Hepatocyte (in vitro differentiated cells): ENCODE results near the gene MRPS15.

Experiments
- EZH2 ChIP-seq: fragments of 200-600 bp; sonication (generic); IDR thresholded peaks from 2 replicates; pipeline ENCODE4 v1.6.1; 2016; ENCODE audit warnings: antibody characterized with exemption, mild to moderate bottlenecking, borderline replicate concordance
- EZH2phosphoT487 ChIP-seq: fragments of 200-600 bp; sonication (generic); IDR thresholded peaks from one replicate; pipeline ENCODE4 v1.6.1; 2018; ENCODE audit warnings: antibody characterized with exemption, mild to moderate bottlenecking, low read depth, moderate library complexity; ENCODE audit not compliant: unreplicated experiment, severe bottlenecking
- TF ChIP-seq, protein P1 (sequence below): fragments of 200-600 bp; sonication (generic); IDR thresholded peaks from 2 replicates; pipeline ENCODE4 v1.5.1; 2016; ENCODE audit warnings: antibody characterized with exemption, mild to moderate bottlenecking; ENCODE audit not compliant: poor library complexity

DNA sequence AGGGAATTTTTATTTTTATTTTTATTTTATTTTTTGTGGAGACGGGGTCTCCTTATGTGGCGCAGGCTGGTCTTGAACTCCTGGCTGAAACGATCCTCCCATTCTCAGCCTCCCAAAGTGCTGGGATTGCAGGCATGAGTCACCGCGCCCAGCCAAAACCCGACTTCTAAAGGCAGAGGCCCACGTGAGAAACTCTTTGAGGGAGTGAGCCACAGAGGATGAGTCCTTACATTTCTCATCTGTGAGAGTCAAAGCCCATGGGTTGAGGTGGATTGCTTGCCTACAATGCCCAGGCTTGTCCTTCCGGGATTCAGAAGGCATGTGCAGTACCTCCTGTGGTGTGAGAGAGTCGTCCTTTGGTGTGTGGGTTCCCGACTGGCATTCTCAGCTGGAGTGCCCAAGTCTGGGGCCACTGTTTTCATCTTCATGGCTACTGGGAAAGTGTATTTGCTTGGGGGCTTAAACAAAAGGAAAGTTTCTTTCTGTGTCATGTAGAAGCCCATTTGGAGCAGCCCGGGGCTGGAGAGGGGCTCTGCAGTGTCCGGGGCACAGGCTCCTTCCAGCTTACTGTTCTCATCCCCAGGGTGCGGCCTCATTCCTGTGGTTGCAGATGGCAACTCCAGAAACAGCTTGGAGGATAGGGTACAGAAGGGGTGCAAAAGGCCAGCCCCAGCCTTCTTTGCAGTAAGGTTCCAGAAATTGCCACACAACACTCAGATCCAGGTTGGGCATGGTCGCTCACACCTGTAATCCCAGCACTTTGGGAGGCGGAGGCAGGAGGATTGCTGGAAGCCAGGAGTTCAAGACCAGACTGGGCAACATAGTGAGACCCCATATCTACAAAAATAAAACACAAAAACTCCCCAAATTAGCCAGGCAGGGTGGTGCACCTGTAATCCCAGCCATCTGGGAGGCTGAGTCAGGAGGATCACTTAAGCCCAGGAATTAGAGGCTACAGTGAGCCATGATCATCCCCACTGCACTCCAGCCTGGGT is 47.9 kb upstream of the MRPS15 start:
- TF ChIP-seq EZH2phosphoT487 (no peak), EZH2 (no peak)
- TF ChIP-seq, protein P1, sequence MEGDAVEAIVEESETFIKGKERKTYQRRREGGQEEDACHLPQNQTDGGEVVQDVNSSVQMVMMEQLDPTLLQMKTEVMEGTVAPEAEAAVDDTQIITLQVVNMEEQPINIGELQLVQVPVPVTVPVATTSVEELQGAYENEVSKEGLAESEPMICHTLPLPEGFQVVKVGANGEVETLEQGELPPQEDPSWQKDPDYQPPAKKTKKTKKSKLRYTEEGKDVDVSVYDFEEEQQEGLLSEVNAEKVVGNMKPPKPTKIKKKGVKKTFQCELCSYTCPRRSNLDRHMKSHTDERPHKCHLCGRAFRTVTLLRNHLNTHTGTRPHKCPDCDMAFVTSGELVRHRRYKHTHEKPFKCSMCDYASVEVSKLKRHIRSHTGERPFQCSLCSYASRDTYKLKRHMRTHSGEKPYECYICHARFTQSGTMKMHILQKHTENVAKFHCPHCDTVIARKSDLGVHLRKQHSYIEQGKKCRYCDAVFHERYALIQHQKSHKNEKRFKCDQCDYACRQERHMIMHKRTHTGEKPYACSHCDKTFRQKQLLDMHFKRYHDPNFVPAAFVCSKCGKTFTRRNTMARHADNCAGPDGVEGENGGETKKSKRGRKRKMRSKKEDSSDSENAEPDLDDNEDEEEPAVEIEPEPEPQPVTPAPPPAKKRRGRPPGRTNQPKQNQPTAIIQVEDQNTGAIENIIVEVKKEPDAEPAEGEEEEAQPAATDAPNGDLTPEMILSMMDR: no peak
